ENCODE measurements around the gene HOXC6.

DNA sequence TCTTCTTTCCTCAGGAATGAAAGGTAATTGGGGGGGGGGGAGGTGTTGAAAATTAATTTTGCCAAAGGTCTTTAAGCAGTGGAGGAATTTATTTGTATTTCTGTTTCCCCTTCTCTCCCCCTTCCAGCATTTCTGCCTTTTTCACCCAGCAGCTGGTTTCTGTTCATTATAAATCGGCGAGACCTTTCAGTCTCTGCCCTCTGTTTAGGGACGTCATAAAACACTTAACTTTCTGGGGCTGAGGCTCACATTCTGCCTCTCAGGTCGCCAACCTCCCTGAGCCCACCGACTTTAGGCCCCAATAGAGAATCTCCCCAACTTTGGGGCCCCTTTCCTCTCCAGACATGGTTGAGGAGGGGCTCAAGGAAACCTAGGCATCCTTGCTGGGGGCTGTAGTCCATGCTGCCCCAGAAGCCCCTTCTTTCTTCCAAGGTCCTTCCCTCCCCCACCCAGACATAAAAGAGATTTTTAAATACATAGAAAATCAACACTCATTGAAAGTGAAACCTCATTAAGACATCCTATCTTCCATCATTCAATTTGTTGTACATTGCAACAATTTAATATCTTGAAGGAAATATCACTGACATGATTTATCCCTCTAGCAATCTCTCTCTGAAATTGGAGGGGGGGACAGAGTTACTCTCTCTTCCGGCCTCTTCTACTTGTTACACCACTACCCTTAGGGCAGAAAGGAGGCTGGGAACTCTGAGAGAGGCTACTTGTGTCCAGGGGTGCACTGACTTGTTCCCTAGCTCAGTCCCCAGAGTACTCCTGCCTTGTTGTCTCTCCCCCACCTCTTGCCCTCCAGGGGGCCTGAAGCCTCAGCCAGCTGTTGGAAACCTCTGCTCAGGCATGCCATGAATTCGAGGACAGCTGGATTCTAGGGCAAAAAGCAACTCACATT is 2.5 kb upstream of the HOXC6 start:
- TF ChIP-seq, protein P1, sequence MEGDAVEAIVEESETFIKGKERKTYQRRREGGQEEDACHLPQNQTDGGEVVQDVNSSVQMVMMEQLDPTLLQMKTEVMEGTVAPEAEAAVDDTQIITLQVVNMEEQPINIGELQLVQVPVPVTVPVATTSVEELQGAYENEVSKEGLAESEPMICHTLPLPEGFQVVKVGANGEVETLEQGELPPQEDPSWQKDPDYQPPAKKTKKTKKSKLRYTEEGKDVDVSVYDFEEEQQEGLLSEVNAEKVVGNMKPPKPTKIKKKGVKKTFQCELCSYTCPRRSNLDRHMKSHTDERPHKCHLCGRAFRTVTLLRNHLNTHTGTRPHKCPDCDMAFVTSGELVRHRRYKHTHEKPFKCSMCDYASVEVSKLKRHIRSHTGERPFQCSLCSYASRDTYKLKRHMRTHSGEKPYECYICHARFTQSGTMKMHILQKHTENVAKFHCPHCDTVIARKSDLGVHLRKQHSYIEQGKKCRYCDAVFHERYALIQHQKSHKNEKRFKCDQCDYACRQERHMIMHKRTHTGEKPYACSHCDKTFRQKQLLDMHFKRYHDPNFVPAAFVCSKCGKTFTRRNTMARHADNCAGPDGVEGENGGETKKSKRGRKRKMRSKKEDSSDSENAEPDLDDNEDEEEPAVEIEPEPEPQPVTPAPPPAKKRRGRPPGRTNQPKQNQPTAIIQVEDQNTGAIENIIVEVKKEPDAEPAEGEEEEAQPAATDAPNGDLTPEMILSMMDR (IDR thresholded peaks at IDR 0.05): no peak
- TF ChIP-seq POLR2A (IDR thresholded peaks at IDR 0.05): no peak
